Naive B cell (primary cell): ENCODE results near the gene IFT57. TPM values are rescaled to one million over a fixed set of nuclear protein-coding genes. Genes with fewer than 3 reads are reported as not detected.
"Not testable (repeated sequence)": the region's sequence is repeated elsewhere in the genome, so short reads cannot be mapped to it uniquely, and the experiment has no call there.

ENCODE experiments used
- ATAC-seq, 2 donors: fragments of 150-1000 bp; cut with Tn5 transposase; 2 replicates each; pipeline ENCODE4 v1.10.0; 2021; ENCODE audit warnings: low read depth in 2 of 2, mild to moderate bottlenecking in 2 of 2, moderate library complexity in 2 of 2
- DNase-seq: peaks from one replicate; pipeline ENCODE4 v3.0.0; 2022
- H3K27ac Mint-ChIP-seq, 6 donors: one replicate each; pipeline ENCODE4 v1.8.0; 2020 to 2022; ENCODE audit warnings: mild to moderate bottlenecking in 6 of 6, mixed read lengths in 6 of 6, moderate library complexity in 5 of 6, inconsistent platforms in 2 of 6
- H3K27me3 Mint-ChIP-seq, 3 donors: one replicate each; pipeline ENCODE4 v1.8.0; 2021 to 2022; ENCODE audit warnings: mixed read lengths in 3 of 3, mild to moderate bottlenecking in 1 of 3
- H3K36me3 Mint-ChIP-seq, 2 donors: one replicate each; pipeline ENCODE4 v1.8.0; 2020 to 2022; ENCODE audit warnings: mixed read lengths in 2 of 2, inconsistent platforms in 1 of 2, mild to moderate bottlenecking in 1 of 2
- H3K4me1 Mint-ChIP-seq, 3 donors: one replicate each; pipeline ENCODE4 v1.8.0; 2020 to 2022; ENCODE audit warnings: mixed read lengths in 3 of 3, inconsistent platforms in 1 of 3, mild to moderate bottlenecking in 1 of 3, moderate library complexity in 1 of 3
- H3K4me3 Mint-ChIP-seq, 8 donors: one replicate each; pipeline ENCODE4 v1.8.0; 2020 to 2022; ENCODE audit warnings: mild to moderate bottlenecking in 8 of 8, mixed read lengths in 8 of 8, moderate library complexity in 8 of 8, inconsistent platforms in 2 of 8
- H3K9me3 Mint-ChIP-seq, 7 donors: one replicate each; pipeline ENCODE4 v1.8.0; 2020 to 2022; ENCODE audit warnings: mixed read lengths in 7 of 7, mild to moderate bottlenecking in 5 of 7, inconsistent platforms in 2 of 7, moderate library complexity in 1 of 7
- polyA plus RNA-seq, 6 donors: library from polyadenylated mRNA; unstranded; fragments of 300-500 nt; fragmentation: Illumina TruSeq; gene quantifications; one replicate each; pipeline ENCODE4 v1.2.3, GENCODE V29; 2021; ENCODE audit warnings: low read depth in 6 of 6

IFT57 gene
- polyA plus RNA-seq, 6 donors from 2014 or later = 160 to 239 (median 203) TPM

- Mint-ChIP-seq H3K4me3 (no peak overlapping the region), H3K4me1 (peaks cover 28 to 53% (median 51%) of the 10 kb centered on the region in 3 donors), H3K27me3 (no peaks in the 10 kb centered on the region), H3K9me3 (peaks cover 0 to 5% (median 4%) of the 10 kb centered on the region in 7 donors), H3K36me3 (peaks cover 15 to 41% of the 10 kb centered on the region in 2 donors), H3K27ac (peak overlapping the region in 1 of 6 donors; percentile 70)
- no peak for ATAC-seq
- no peak for DNase-seq
These were observed 42.0 kb downstream of the IFT57 start for GRCh38 chr3:108180194-108180593.

- peaks cover 33 to 53% (median 52%) of the 10 kb centered on the region in 3 donors for H3K4me1 Mint-ChIP-seq
These were observed 43.5 kb downstream of the IFT57 start for GRCh38 chr3:108178676-108179075.

GRCh38 chr3:108177536-108177935 is 44.7 kb downstream of the IFT57 start:
- Mint-ChIP-seq H3K4me3 (no peak overlapping the region), H3K4me1 (peaks cover 39 to 53% (median 53%) of the 10 kb centered on the region in 3 donors), H3K9me3 (no peaks in the 10 kb centered on the region), H3K27ac (peak overlapping the region in 1 of 6 donors; percentile 8), H3K27me3 (no peaks in the 10 kb centered on the region), H3K36me3 (peaks cover 7 to 31% of the 10 kb centered on the region in 2 donors)
- DNase-seq (no peak), ATAC-seq (no peak)

More at GRCh38 chr3:108178676-108179075, 43.5 kb downstream of the IFT57 start:
- DNase-seq (no peak), ATAC-seq (no peak)
- Mint-ChIP-seq H3K27me3 (no peaks in the 10 kb centered on the region), H3K9me3 (no peaks in the 10 kb centered on the region), H3K4me3 (peak overlapping the region in 1 of 8 donors; percentile 80), H3K27ac (peak overlapping the region in 1 of 6 donors; percentile 12), H3K36me3 (peaks cover 7 to 36% of the 10 kb centered on the region in 2 donors)

- H3K9me3 Mint-ChIP-seq = no peaks in the 10 kb centered on the region
- H3K27me3 Mint-ChIP-seq = no peaks in the 10 kb centered on the region
- peaks cover 42 to 52% (median 49%) of the 10 kb centered on the region in 3 donors for H3K4me1 Mint-ChIP-seq
- no peak for ATAC-seq
- H3K36me3 Mint-ChIP-seq = peaks cover 7 to 37% of the 10 kb centered on the region in 2 donors
- no peak overlapping the region for H3K4me3 Mint-ChIP-seq
- no peak for DNase-seq
- H3K27ac Mint-ChIP-seq = no peak overlapping the region
These were observed 46.9 kb downstream of the IFT57 start for GRCh38 chr3:108175352-108175751.

- peaks cover 6 to 32% of the 10 kb centered on the region in 2 donors for H3K36me3 Mint-ChIP-seq
- DNase-seq (no peak), ATAC-seq (no peak)
- peaks cover 37 to 50% (median 45%) of the 10 kb centered on the region in 3 donors for H3K4me1 Mint-ChIP-seq
- peak overlapping the region in 2 of 6 donors; percentile 51 to 66 for H3K27ac Mint-ChIP-seq
- no peak overlapping the region for H3K4me3 Mint-ChIP-seq
- peaks cover 0 to 2% (median 0%) of the 10 kb centered on the region in 7 donors for H3K9me3 Mint-ChIP-seq
- H3K27me3 Mint-ChIP-seq = no peaks in the 10 kb centered on the region
These were observed 51.1 kb downstream of the IFT57 start for GRCh38 chr3:108171106-108171505.

GRCh38 chr3:108164391-108164790 is 57.8 kb downstream of the IFT57 start:
- Mint-ChIP-seq H3K27ac (no peak overlapping the region), H3K27me3 (no peaks in the 10 kb centered on the region), H3K9me3 (peaks cover 0 to 2% (median 0%) of the 10 kb centered on the region in 7 donors), H3K36me3 (peaks cover 23 to 24% of the 10 kb centered on the region in 2 donors), H3K4me1 (peaks cover 21 to 34% (median 24%) of the 10 kb centered on the region in 3 donors), H3K4me3 (no peak overlapping the region)
- DNase-seq = no peak
- ATAC-seq = no peak

GRCh38 chr3:108159865-108160264 is 62.4 kb downstream of the IFT57 start:
- Mint-ChIP-seq H3K36me3 (peaks cover 11 to 22% of the 10 kb centered on the region in 2 donors), H3K27ac (peak overlapping the region in 4 of 6 donors; percentile 38 to 90 (median 57)), H3K9me3 (peaks cover 1 to 4% (median 3%) of the 10 kb centered on the region in 7 donors), H3K27me3 (no peaks in the 10 kb centered on the region), H3K4me3 (no peak overlapping the region), H3K4me1 (peaks cover 30 to 40% (median 32%) of the 10 kb centered on the region in 3 donors)
- ATAC-seq (no peak), DNase-seq (no peak)

GRCh38 chr3:108159105-108159504 is 63.1 kb downstream of the IFT57 start:
- Mint-ChIP-seq H3K27ac (peak overlapping the region in 1 of 6 donors; percentile 37), H3K4me3 (no peak overlapping the region), H3K4me1 (peaks cover 34 to 45% (median 40%) of the 10 kb centered on the region in 3 donors), H3K9me3 (peaks cover 3 to 12% (median 10%) of the 10 kb centered on the region in 7 donors), H3K27me3 (no peaks in the 10 kb centered on the region), H3K36me3 (peaks cover 14 to 29% of the 10 kb centered on the region in 2 donors)
- no peak for DNase-seq
- ATAC-seq = no peak

GRCh38 chr3:108158251-108158650 is 64.0 kb downstream of the IFT57 start:
- DNase-seq (no peak), ATAC-seq (no peak)
- H3K9me3 Mint-ChIP-seq = peaks cover 9 to 18% (median 13%) of the 10 kb centered on the region in 7 donors
- H3K27me3 Mint-ChIP-seq = no peaks in the 10 kb centered on the region
- no peak overlapping the region for H3K27ac Mint-ChIP-seq
- peaks cover 35 to 50% (median 46%) of the 10 kb centered on the region in 3 donors for H3K4me1 Mint-ChIP-seq
- no peak overlapping the region for H3K4me3 Mint-ChIP-seq
- peaks cover 17 to 34% of the 10 kb centered on the region in 2 donors for H3K36me3 Mint-ChIP-seq

- peak overlapping the region in 3 of 6 donors; percentile 30 to 51 (median 47) for H3K27ac Mint-ChIP-seq
- H3K4me3 Mint-ChIP-seq = no peak overlapping the region
- peaks cover 37 to 55% (median 50%) of the 10 kb centered on the region in 3 donors for H3K4me1 Mint-ChIP-seq
- H3K36me3 Mint-ChIP-seq = peaks cover 12 to 34% of the 10 kb centered on the region in 2 donors
- peaks cover 9 to 18% (median 13%) of the 10 kb centered on the region in 7 donors for H3K9me3 Mint-ChIP-seq
- DNase-seq (no peak), ATAC-seq (no peak)
- no peaks in the 10 kb centered on the region for H3K27me3 Mint-ChIP-seq
These were observed 65.0 kb downstream of the IFT57 start for GRCh38 chr3:108157273-108157672.

GRCh38 chr3:108156312-108156853 is 65.8 kb downstream of the IFT57 start:
- peaks cover 9 to 18% (median 13%) of the 10 kb centered on the region in 7 donors for H3K9me3 Mint-ChIP-seq
- H3K27ac Mint-ChIP-seq = peak overlapping the region in 2 of 6 donors; percentile 28 to 63
- peaks cover 44 to 60% (median 58%) of the 10 kb centered on the region in 3 donors for H3K4me1 Mint-ChIP-seq
- H3K27me3 Mint-ChIP-seq = no peaks in the 10 kb centered on the region
- H3K4me3 Mint-ChIP-seq = no peak overlapping the region
- H3K36me3 Mint-ChIP-seq = peaks cover 12 to 34% of the 10 kb centered on the region in 2 donors
- ATAC-seq (no peak), DNase-seq (no peak)

- H3K27me3 Mint-ChIP-seq, DNase-seq, H3K4me3 Mint-ChIP-seq, ATAC-seq: not testable (repeated sequence)
- peaks cover 40 to 61% (median 60%) of the 10 kb centered on the region in 3 donors for H3K4me1 Mint-ChIP-seq
- peaks cover 12 to 31% of the 10 kb centered on the region in 2 donors for H3K36me3 Mint-ChIP-seq
- peaks cover 9 to 18% (median 13%) of the 10 kb centered on the region in 7 donors for H3K9me3 Mint-ChIP-seq
- peak overlapping the region in 2 of 6 donors; percentile 63 to 81 for H3K27ac Mint-ChIP-seq
These were observed 66.6 kb downstream of the IFT57 start for GRCh38 chr3:108155642-108156041.

GRCh38 chr3:108153451-108153981 is 68.7 kb downstream of the IFT57 start:
- H3K4me1 Mint-ChIP-seq = peaks cover 30 to 50% (median 49%) of the 10 kb centered on the region in 3 donors
- DNase-seq (no peak), ATAC-seq (no peak)
- H3K4me3 Mint-ChIP-seq = no peak overlapping the region
- peaks cover 9 to 18% (median 13%) of the 10 kb centered on the region in 7 donors for H3K9me3 Mint-ChIP-seq
- peaks cover 12 to 16% of the 10 kb centered on the region in 2 donors for H3K36me3 Mint-ChIP-seq
- H3K27ac Mint-ChIP-seq = peak overlapping the region in 2 of 6 donors; percentile 29 to 34
- no peaks in the 10 kb centered on the region for H3K27me3 Mint-ChIP-seq

- H3K4me3 Mint-ChIP-seq = no peak overlapping the region
- H3K4me1 Mint-ChIP-seq = peaks cover 29 to 50% (median 45%) of the 10 kb centered on the region in 3 donors
- peaks cover 12 to 16% of the 10 kb centered on the region in 2 donors for H3K36me3 Mint-ChIP-seq
- H3K27me3 Mint-ChIP-seq = no peaks in the 10 kb centered on the region
- no peak overlapping the region for H3K27ac Mint-ChIP-seq
- DNase-seq = no peak
- no peak for ATAC-seq
- H3K9me3 Mint-ChIP-seq = peaks cover 9 to 18% (median 13%) of the 10 kb centered on the region in 7 donors
These were observed 70.0 kb downstream of the IFT57 start for GRCh38 chr3:108152274-108152673.
